ENCODE measurements around the gene HELZ2.

DNA sequence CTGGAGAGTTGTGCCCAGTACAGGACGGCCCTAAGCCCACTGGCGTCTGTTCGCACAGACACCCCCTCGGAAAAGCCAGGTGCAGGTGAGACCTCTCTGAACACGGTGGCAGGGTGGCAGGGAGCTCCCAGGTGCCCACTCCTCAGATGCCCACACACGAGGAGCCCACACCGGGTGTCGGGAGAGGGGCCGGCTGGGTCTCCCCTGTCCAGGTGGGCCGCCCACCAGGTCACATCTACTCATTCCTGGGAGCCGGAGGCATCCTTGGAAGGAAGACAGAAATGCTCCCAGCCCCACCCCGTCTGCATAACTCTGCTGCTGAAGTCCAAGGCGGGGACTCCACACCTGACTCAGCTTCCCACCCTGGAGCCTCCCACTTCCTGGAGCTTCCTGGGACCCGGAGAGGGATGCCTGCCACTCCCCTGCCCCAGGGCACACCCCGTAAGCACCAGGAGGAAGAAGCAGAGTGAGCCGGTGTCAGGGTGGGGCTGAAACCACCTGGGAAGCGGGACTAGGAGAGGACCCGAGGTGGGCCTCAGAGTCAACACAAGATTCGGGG is 29.0 kb downstream of the HELZ2 start:
- TF ChIP-seq, protein P1, sequence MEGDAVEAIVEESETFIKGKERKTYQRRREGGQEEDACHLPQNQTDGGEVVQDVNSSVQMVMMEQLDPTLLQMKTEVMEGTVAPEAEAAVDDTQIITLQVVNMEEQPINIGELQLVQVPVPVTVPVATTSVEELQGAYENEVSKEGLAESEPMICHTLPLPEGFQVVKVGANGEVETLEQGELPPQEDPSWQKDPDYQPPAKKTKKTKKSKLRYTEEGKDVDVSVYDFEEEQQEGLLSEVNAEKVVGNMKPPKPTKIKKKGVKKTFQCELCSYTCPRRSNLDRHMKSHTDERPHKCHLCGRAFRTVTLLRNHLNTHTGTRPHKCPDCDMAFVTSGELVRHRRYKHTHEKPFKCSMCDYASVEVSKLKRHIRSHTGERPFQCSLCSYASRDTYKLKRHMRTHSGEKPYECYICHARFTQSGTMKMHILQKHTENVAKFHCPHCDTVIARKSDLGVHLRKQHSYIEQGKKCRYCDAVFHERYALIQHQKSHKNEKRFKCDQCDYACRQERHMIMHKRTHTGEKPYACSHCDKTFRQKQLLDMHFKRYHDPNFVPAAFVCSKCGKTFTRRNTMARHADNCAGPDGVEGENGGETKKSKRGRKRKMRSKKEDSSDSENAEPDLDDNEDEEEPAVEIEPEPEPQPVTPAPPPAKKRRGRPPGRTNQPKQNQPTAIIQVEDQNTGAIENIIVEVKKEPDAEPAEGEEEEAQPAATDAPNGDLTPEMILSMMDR (IDR thresholded peaks at IDR 0.05) = no peak
- no peak for TF ChIP-seq POLR2A (IDR thresholded peaks at IDR 0.05)
